Liver (tissue), 3 donors: ENCODE results near the gene CACNA1C.

Experiments
- ATF3 ChIP-seq: IDR thresholded peaks from 2 replicates; pipeline ENCODE4 v1.6.1; 2016; ENCODE audit warnings: antibody characterized with exemption
- CTCF ChIP-seq: fragments of 150-350 bp; IDR thresholded peaks from 2 replicates; pipeline ENCODE4 v1.5.1; 2017; ENCODE audit warnings: improper control_type of control experiment, low read depth, low read length; ENCODE audit not compliant: missing input control
- SP1 ChIP-seq: IDR thresholded peaks from 2 replicates; pipeline ENCODE4 v1.6.1; 2018; ENCODE audit warnings: antibody characterized with exemption, mild to moderate bottlenecking
- donor health status: healthy.
- donor health status: healthy.

GRCh38 chr12:2250797-2251196 lies 198.0 kb downstream of the CACNA1C start:
- TF ChIP-seq CTCF (no peak), ATF3 (no peak), SP1 (no peak)
